M059J (cell line): ENCODE results near the gene PEX11G. TPM values are rescaled to one million over a fixed set of nuclear protein-coding genes. Genes with fewer than 3 reads are reported as not detected.

Experiments used
- DNase-seq: peaks from one replicate; pipeline ENCODE4 v3.0.0-alpha.2; 2012; ENCODE audit warnings: low read depth
- total RNA-seq: library from RNA; depleted of rRNA; stranded (reverse); fragments of >200 nt; shearing (Covaris generic); gene quantifications from 2 replicates; pipeline ENCODE4 v1.2.3, GENCODE V29; 2014; rRNA removed

PEX11G gene
- 0.20 and 0.74 TPM in 2 replicates for total RNA-seq

- DNase-seq, result peak; percentile 81
Observed at GRCh38 chr19:7488736-7489353, at the start of gene PEX11G. TSS of gene PEX11G (minus strand) at chr19:7489035. CDS start at chr19:7489010, 25 bp downstream.

- DNase-seq, result no peak
Observed at GRCh38 chr19:7535998-7536695, 47.3 kb upstream of the PEX11G start.

- DNase-seq, result peak; percentile 91
Observed at GRCh38 chr19:7535047-7535997, 46.5 kb upstream of the PEX11G start, which contains the start of gene PNPLA6. TSS of gene PNPLA6 (plus strand) at chr19:7535717. CDS start at chr19:7535789, 72 bp downstream.

- DNase-seq, result peak; percentile 89
Observed at GRCh38 chr19:7534531-7535046, 45.8 kb upstream of the PEX11G start.

- peak; percentile 87 for DNase-seq
Observed at GRCh38 chr19:7533925-7534480, 45.2 kb upstream of the PEX11G start.

- no peak for DNase-seq
Observed at GRCh38 chr19:7533281-7533885, 44.5 kb upstream of the PEX11G start.

GRCh38 chr19:7529610-7530490 is 41.0 kb upstream of the PEX11G start:
- no peak for DNase-seq

- DNase-seq, result no peak
Observed at GRCh38 chr19:7529246-7529600, 40.4 kb upstream of the PEX11G start.

- no peak for DNase-seq
Observed at GRCh38 chr19:7528522-7529245, 39.8 kb upstream of the PEX11G start.

GRCh38 chr19:7528192-7528519 is 39.3 kb upstream of the PEX11G start:
- DNase-seq, result no peak

GRCh38 chr19:7527516-7528191 is 38.8 kb upstream of the PEX11G start:
- DNase-seq, result no peak

- no peak for DNase-seq
Observed at GRCh38 chr19:7526059-7526929, 37.5 kb upstream of the PEX11G start.

- no peak for DNase-seq
Observed at GRCh38 chr19:7524992-7525739, 36.3 kb upstream of the PEX11G start.

GRCh38 chr19:7524523-7524922 is 35.7 kb upstream of the PEX11G start:
- no peak for DNase-seq

- DNase-seq, result peak; percentile 18
Observed at GRCh38 chr19:7522923-7523667, 34.3 kb upstream of the PEX11G start.

GRCh38 chr19:7522072-7522922 is 33.5 kb upstream of the PEX11G start, which contains the start of gene MCOLN1:
TSS of gene MCOLN1 (plus strand) at chr19:7522624. CDS start at chr19:7522751, 127 bp downstream.
- peak; percentile 96 for DNase-seq
